Measurements from ENCODE around the gene NKAIN4. TPM values are rescaled to one million over a fixed set of nuclear protein-coding genes. Genes with fewer than 3 reads are reported as not detected.

The NKAIN4 gene
- total RNA-seq, 1 donor from 2014 or later = not detected

DNA sequence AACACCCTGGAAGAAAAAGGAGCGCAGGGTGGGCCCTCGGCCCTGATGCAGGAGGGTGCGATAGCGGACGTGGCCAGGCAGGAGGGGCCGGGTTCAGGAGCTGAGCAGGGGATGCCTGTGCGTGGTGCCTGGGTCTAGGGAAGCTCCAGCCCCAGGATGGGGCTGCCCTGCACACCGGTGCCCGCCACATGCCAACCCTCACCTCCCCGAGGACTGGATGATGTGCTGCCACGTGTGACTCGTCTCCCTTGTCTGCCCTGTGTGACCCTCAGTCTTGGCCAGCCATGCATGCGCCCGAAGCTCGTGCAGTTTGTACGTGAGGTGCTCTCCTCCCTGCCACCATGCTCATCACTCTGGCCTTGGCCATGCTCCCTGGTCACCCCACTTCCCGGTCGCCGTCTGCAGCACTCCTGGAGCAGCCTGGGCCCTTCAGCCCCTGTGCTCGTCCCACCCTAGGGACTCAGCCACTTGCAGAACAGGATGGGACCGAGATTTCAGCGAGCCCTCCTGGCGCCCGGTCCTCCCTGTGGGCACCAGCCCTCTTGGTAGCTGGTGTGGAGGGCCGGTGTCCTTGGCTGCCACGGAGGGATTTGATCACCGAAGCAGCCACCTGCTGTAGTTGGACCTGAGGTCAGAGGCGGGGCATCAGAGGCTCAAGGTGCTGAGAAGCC is 34.5 kb upstream of the NKAIN4 start:
- H3K27ac Mint-ChIP-seq = no peak overlapping the region
- DNase-seq (no peak), ATAC-seq (ENCODE audit: low read depth) (no peak)
- H3K27me3 Mint-ChIP-seq = no peaks in the 10 kb centered on the region
- no peaks in the 10 kb centered on the region for H3K9me3 Mint-ChIP-seq
- no peak overlapping the region for H3K4me3 Mint-ChIP-seq
- TF ChIP-seq, protein P1, sequence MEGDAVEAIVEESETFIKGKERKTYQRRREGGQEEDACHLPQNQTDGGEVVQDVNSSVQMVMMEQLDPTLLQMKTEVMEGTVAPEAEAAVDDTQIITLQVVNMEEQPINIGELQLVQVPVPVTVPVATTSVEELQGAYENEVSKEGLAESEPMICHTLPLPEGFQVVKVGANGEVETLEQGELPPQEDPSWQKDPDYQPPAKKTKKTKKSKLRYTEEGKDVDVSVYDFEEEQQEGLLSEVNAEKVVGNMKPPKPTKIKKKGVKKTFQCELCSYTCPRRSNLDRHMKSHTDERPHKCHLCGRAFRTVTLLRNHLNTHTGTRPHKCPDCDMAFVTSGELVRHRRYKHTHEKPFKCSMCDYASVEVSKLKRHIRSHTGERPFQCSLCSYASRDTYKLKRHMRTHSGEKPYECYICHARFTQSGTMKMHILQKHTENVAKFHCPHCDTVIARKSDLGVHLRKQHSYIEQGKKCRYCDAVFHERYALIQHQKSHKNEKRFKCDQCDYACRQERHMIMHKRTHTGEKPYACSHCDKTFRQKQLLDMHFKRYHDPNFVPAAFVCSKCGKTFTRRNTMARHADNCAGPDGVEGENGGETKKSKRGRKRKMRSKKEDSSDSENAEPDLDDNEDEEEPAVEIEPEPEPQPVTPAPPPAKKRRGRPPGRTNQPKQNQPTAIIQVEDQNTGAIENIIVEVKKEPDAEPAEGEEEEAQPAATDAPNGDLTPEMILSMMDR (IDR thresholded peaks at IDR 0.05) = no peak
- peaks cover 26% of the 10 kb centered on the region for H3K36me3 Mint-ChIP-seq (ENCODE audit: low read depth)
- CTCF ChIA-PET = interaction anchor here (0.7 kb wide), 1 partner anchor 65 kb away, joined by 3 read pairs; no protein-coding TSS in a partner anchor
- POLR2A ChIA-PET = no interaction called here
- no peaks in the 10 kb centered on the region for H3K4me1 Mint-ChIP-seq
- intact Hi-C loops (cut with micrococcal nuclease) = no loop called here

DNA sequence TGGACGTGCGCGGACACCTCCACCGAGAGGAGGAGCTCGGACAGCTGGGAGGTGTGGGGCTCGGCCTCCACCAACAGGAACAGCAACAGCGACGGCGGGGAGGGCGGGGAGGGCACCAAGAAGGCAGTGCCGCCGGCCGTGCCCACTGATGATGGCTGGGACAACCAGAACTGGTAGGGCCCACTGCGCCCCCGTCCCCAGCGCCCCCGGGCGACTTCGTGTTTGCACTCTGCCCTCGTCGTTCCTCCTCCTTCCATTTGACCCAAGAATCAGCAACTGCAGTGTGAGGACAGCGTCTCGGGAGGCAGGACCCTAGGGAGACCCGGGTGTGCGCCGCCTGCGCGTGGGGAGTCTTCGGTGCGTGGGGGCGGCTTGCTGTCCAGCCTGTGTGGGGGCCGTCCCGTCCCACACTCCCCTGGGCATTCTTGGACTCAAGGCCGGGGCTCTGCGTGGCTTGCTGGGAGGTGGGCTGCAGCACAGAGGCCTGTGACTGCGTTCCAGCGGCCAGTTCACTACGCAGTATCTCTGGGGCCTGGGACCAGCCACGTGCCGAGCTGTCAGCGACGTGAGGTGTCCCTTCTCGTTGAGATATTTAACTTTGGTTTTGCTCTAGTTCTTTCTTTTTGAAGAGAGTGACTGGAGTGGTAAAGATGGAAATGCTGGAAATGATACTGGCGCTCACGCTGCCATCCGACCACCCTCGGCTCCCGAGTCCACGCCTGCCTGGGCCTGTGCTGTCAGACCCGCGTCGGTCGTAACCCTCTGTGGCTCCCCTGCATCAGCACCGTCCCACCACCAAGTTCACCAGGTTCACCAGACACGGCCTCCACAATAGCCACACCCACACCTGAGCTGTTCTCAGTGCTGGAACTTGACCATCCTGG is 33.7 kb upstream of the NKAIN4 start:
- Mint-ChIP-seq H3K27me3 (no peaks in the 10 kb centered on the region), H3K4me1 (no peaks in the 10 kb centered on the region), H3K4me3 (no peak overlapping the region), H3K27ac (no peak overlapping the region), H3K36me3 (ENCODE audit: low read depth) (peaks cover 32% of the 10 kb centered on the region), H3K9me3 (no peaks in the 10 kb centered on the region)
- CTCF ChIA-PET = interaction anchor here (0.7 kb wide), 1 partner anchor 65 kb away, joined by 3 read pairs; no protein-coding TSS in a partner anchor
- intact Hi-C loops (cut with micrococcal nuclease) = no loop called here
- POLR2A ChIA-PET = no interaction called here
- ATAC-seq (ENCODE audit: low read depth) (no peak), DNase-seq (no peak)
- TF ChIP-seq, protein P1 (IDR thresholded peaks at IDR 0.05) = no peak

DNA sequence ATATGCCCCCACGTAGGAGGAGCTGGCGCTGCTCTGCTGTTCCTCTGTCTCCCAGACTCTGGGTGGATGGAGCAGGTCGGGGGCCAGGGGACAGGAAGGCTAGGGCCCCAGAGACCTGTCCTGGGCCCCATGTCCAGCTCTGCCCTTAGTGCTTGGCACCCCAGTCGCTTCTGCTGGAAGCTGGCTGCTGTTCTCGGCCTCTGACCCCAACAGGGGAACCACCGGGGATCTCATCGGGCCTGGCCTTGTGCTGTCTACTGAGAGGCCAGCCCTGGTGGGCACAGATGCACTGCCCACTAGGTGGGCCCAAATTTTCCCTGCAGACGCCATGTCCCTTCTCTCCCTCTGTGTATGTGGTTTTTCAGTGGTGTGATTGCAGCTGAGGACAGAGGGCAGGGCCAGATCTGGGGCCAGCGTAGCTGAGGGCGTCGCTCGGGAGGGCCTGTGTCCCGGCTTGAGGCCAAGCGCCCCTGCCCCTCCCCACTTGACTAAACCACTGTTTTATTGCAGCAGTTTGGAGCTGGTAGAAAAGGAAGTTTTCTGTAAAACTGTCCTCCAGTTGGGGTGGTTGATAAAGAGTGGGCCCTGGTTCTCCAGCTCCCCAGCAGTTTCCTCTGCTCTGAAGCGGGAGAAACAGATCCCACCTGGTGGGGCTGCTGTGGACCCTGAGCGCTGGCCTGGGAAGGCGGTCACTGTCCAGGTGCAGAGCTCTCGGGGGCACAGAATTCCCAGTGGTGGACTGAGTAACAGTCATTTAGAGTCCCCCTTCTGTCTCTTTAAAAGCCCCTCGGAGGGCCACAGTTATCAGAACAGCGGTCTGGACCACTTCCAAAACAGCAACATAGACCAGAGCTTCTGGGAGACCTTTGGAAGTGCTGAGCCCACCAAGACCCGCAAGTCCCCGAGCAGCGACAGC is 32.8 kb upstream of the NKAIN4 start:
- Mint-ChIP-seq H3K27ac (no peak overlapping the region), H3K4me3 (no peak overlapping the region), H3K4me1 (no peaks in the 10 kb centered on the region), H3K9me3 (no peaks in the 10 kb centered on the region), H3K27me3 (no peaks in the 10 kb centered on the region), H3K36me3 (ENCODE audit: low read depth) (peaks cover 38% of the 10 kb centered on the region)
- ChIA-PET CTCF (no interaction called here), POLR2A (no interaction called here)
- TF ChIP-seq, protein P1 (IDR thresholded peaks at IDR 0.05) = no peak
- ATAC-seq (ENCODE audit: low read depth) = no peak
- no peak for DNase-seq
- intact Hi-C loops (cut with micrococcal nuclease) = no loop called here

DNA sequence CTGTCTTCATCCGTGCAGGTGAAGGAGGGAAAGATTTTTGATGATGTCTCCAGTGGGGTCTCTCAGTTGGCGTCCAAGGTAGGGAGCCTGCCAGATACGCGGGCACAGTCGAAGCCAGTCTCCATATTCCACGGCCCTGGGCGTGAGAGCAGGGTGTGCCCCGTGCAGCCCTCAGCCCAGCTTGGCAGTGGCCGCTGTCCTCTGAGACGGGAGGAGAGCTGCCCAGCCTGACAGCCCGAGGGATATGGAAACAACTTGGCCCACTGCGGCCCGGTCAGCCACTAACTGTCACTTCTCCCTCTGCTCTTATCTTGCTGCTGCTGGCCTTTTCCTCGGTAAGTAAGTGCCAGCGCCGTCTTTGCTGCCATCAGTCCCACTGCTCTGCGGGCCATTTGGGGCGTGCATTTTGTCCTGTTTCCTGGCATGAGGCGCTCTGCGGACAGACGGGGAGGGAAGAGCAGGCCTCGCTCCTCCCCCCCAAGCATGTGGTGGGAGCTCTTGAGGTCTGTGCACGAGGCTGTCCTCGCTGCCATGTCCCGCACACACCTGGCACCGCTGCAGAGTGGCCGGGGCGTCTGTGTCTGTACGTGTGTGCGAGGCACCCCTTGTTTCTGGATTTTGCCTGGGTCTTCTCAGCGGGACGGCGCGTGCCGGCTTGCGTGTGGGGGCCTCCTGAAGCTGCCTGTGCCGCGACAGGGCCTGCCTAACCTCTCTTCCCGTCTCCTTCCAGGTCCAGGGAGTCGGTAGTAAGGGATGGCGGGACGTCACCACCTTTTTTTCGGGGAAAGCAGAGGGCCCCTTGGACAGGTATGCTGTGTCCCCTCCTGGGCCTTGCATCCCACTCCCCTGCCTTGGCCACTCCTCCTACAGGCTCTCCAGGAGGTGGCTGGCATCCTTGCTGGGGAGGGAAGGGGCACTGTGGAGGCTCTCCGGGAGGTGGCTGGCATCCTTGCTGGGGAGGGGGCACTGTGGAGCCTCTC is 31.7 kb upstream of the NKAIN4 start:
- intact Hi-C loops (cut with micrococcal nuclease) = no loop called here
- Mint-ChIP-seq H3K9me3 (no peaks in the 10 kb centered on the region), H3K27ac (no peak overlapping the region), H3K4me3 (no peak overlapping the region), H3K36me3 (ENCODE audit: low read depth) (peaks cover 43% of the 10 kb centered on the region), H3K4me1 (no peaks in the 10 kb centered on the region), H3K27me3 (no peaks in the 10 kb centered on the region)
- POLR2A ChIA-PET = no interaction called here
- DNase-seq = no peak
- ATAC-seq (ENCODE audit: low read depth) = no peak
- CTCF ChIA-PET = no interaction called here
- TF ChIP-seq, protein P1 (IDR thresholded peaks at IDR 0.05) = no peak

Data from activated B cell treated with CpG ODN at 0.5 μM for 24 hours (primary cell).